WTC11 (cell line): Measurements from ENCODE around the gene SH3PXD2A. TPM values are rescaled to one million over a fixed set of nuclear protein-coding genes. Genes with fewer than 3 reads are reported as not detected.

ENCODE experiments used
- ATAC-seq: fragments of 200-7000 bp; cut with Tn5 transposase; 2 replicates; pipeline ENCODE4 v1.10.0; 2021; ENCODE audit warnings: mild to moderate bottlenecking, moderate library complexity
- CTCF ChIA-PET: fragments of 300-600 bp; sonication (Branson Sonifier 250); formaldehyde crosslinking; loops from one replicate; lab custom pipeline; 2021; ENCODE audit warnings: antibody characterized with exemption; lab: Charles Lee
- POLR2A ChIA-PET: fragments of 350-600 bp; sonication (Branson Sonifier 250); formaldehyde crosslinking; loops from one replicate; lab custom pipeline; 2021; ENCODE audit warnings: antibody characterized with exemption; lab: Charles Lee
- DNase-seq: peaks from one replicate; pipeline ENCODE4 v3.0.0; 2021; ENCODE audit warnings: low spot score
- H3K27ac Mint-ChIP-seq: 2 replicates; pipeline ENCODE4 v1.8.0; 2021; ENCODE audit warnings: mixed read lengths
- H3K27me3 Mint-ChIP-seq: 2 replicates; pipeline ENCODE4 v1.8.0; 2021; ENCODE audit warnings: low read depth, mild to moderate bottlenecking, moderate library complexity, mixed read lengths
- H3K36me3 Mint-ChIP-seq: 2 replicates; pipeline ENCODE4 v1.8.0; 2021; ENCODE audit warnings: mixed read lengths
- H3K4me1 Mint-ChIP-seq: 2 replicates; pipeline ENCODE4 v1.8.0; 2022; ENCODE audit warnings: mixed read lengths
- H3K4me3 Mint-ChIP-seq: 2 replicates; pipeline ENCODE4 v1.8.0; 2021; ENCODE audit warnings: mild to moderate bottlenecking, moderate library complexity, mixed read lengths
- H3K9me3 Mint-ChIP-seq: 2 replicates; pipeline ENCODE4 v1.8.0; 2021; ENCODE audit warnings: mixed read lengths
- AR ChIP-seq: fragments of 250-450 bp; sonication (Bioruptor Pico); IDR thresholded peaks from 2 replicates; pipeline ENCODE4 v1.9.0; 2021; ENCODE audit warnings: mild to moderate bottlenecking
- ATF3 ChIP-seq: sonication (generic); formaldehyde crosslinking; conservative IDR thresholded peaks from 2 replicates; pipeline ENCODE4 v1.8.1; 2022; ENCODE audit warnings: mild to moderate bottlenecking, missing genetic modification reagents
- CREM ChIP-seq: sonication (generic); formaldehyde crosslinking; IDR thresholded peaks from 2 replicates; pipeline ENCODE4 v1.8.1; 2022; ENCODE audit warnings: mild to moderate bottlenecking, missing genetic modification reagents, moderate library complexity
- GABPB1 ChIP-seq: sonication (generic); formaldehyde crosslinking; IDR thresholded peaks from 2 replicates; pipeline ENCODE4 v1.8.1; 2023; ENCODE audit warnings: mild to moderate bottlenecking, missing genetic modification reagents
- GRHL2 ChIP-seq: fragments of 250-450 bp; sonication (Bioruptor Pico); IDR thresholded peaks from 2 replicates; pipeline ENCODE4 v1.8.0; 2022; ENCODE audit warnings: mild to moderate bottlenecking, moderate library complexity; ENCODE audit not compliant: insufficient replicate concordance, severe bottlenecking
- IRF2 ChIP-seq: sonication (generic); formaldehyde crosslinking; IDR thresholded peaks from 2 replicates; pipeline ENCODE4 v1.8.0; 2022; ENCODE audit warnings: low read depth, missing genetic modification reagents, borderline replicate concordance
- JUN ChIP-seq: sonication (generic); formaldehyde crosslinking; IDR thresholded peaks from 2 replicates; pipeline ENCODE4 v1.8.0; 2023; ENCODE audit warnings: mild to moderate bottlenecking, missing genetic modification reagents
- PREB ChIP-seq: sonication (generic); formaldehyde crosslinking; IDR thresholded peaks from 2 replicates; pipeline ENCODE4 v1.8.1; 2022; ENCODE audit warnings: mild to moderate bottlenecking, missing genetic modification reagents, moderate library complexity, borderline replicate concordance
- SMAD3 ChIP-seq: sonication (generic); formaldehyde crosslinking; IDR thresholded peaks from 2 replicates; pipeline ENCODE4 v1.8.0; 2022; ENCODE audit warnings: missing genetic modification reagents, mild to moderate bottlenecking, borderline replicate concordance
- TEAD4 ChIP-seq: sonication (generic); formaldehyde crosslinking; IDR thresholded peaks from 2 replicates; pipeline ENCODE4 v1.8.0; 2022; ENCODE audit warnings: mild to moderate bottlenecking, missing genetic modification reagents
- TP53 ChIP-seq: sonication (generic); formaldehyde crosslinking; IDR thresholded peaks from 2 replicates; pipeline ENCODE4 v1.8.1; 2023; ENCODE audit warnings: mild to moderate bottlenecking, missing genetic modification reagents
- ZBTB43 ChIP-seq: sonication (generic); formaldehyde crosslinking; IDR thresholded peaks from 2 replicates; pipeline ENCODE4 v1.8.1; 2023; ENCODE audit warnings: mild to moderate bottlenecking, missing genetic modification reagents
- ZNF232 ChIP-seq: sonication (generic); formaldehyde crosslinking; IDR thresholded peaks from 2 replicates; pipeline ENCODE4 v1.8.0; 2022; ENCODE audit warnings: mild to moderate bottlenecking, missing genetic modification reagents
- ZNF512 ChIP-seq: sonication (generic); formaldehyde crosslinking; IDR thresholded peaks from 2 replicates; pipeline ENCODE4 v1.8.1; 2022; ENCODE audit warnings: missing genetic modification reagents, borderline replicate concordance
- total RNA-seq: library from RNA; stranded (reverse); gene quantifications from 3 replicates; pipeline ENCODE4 v1.2.3, GENCODE V29; 2021

SH3PXD2A gene
- total RNA-seq, 1 experiment from 2014 or later, result 15.7 TPM

- POLR2A ChIA-PET, result no interaction called here
- H3K4me3 Mint-ChIP-seq, result no peak overlapping the region
- no peak for ATAC-seq
Measured at GRCh38 chr10:103737735-103738367, 117.5 kb downstream of the SH3PXD2A start.

More at GRCh38 chr10:103737735-103738367, 117.5 kb downstream of the SH3PXD2A start:
- H3K27me3 Mint-ChIP-seq, result no peaks in the 10 kb centered on the region
- H3K9me3 Mint-ChIP-seq, result no peaks in the 10 kb centered on the region
- no peak overlapping the region for H3K27ac Mint-ChIP-seq
- TF ChIP-seq ZBTB43 (CRISPR knock-in tag), result no peak
- no peak for TF ChIP-seq JUN (CRISPR knock-in tag)
- no peak for TF ChIP-seq TP53 (CRISPR knock-in tag)
- TF ChIP-seq TEAD4 (CRISPR knock-in tag), result no peak
- TF ChIP-seq IRF2 (CRISPR knock-in tag), result no peak
- TF ChIP-seq GABPB1 (CRISPR knock-in tag), result no peak
- TF ChIP-seq ATF3, result no peak
- TF ChIP-seq ZNF232, result no peak
- TF ChIP-seq ZNF512 (CRISPR knock-in tag), result no peak
- no peak for TF ChIP-seq GRHL2
- no peak for TF ChIP-seq AR (CRISPR knock-in tag)
- TF ChIP-seq PREB (CRISPR knock-in tag), result no peak
- no peak for TF ChIP-seq SMAD3
- no peak for TF ChIP-seq CREM (CRISPR knock-in tag)
- no peaks in the 10 kb centered on the region for H3K36me3 Mint-ChIP-seq
- no peak for DNase-seq
- H3K4me1 Mint-ChIP-seq, result peaks cover 25% of the 10 kb centered on the region
- CTCF ChIA-PET, result interaction anchor here (1.1 to 1.7 kb wide), 2 partner anchors 9 to 14 kb away, joined by 3 to 8 read pairs; no protein-coding TSS in a partner anchor
